ENCODE results near the gene NTM.

NTM gene

DNA sequence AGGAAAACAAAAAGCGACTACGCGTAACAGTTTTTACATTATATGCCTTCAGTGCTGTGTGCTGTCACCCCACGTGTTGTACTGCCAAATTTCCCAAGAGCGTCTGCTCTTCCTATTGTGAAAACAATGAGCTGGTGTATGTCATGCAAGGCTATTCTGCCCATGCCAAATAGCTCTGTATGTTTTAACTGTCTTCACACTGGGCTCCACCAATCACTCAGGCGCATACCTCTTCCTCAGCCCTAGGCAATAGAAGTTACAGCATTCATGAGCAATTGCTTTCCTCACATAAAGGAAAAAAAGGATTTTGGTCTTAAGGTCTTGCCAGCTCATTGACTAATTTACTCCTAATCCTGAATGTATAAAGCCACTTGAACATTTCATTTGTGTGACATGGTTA lies 606.8 kb downstream of the NTM start:
- Histone ChIP-seq H3K36me3 (ENCODE audit: control insufficient read depth in 1 of 2, insufficient read depth in 2 of 2, low read depth in 1 of 2, low read length in 2 of 2) (peaks cover 0 to 5% of the 10 kb centered on the region in 2 experiments), H3K4me2 (ENCODE audit: low read length, poor library complexity, severe bottlenecking) (no peak overlapping the region), H3K4ac (ENCODE audit: low read depth in 1 of 2, low read length in 2 of 2) (no peak overlapping the region), H2BK15ac (ENCODE audit: low read depth, poor library complexity, severe bottlenecking) (no peak overlapping the region), H3K18ac (ENCODE audit: low read depth in 1 of 2, low read length in 2 of 2) (peak overlapping the region in 1 of 2 experiments; percentile 1), H3K23ac (ENCODE audit: low read length in 2 of 2) (no peak overlapping the region), H2BK5ac (ENCODE audit: low read depth, low read length, poor library complexity, severe bottlenecking) (peak overlapping the region; percentile 81), H4K91ac (ENCODE audit: low read length) (no peak overlapping the region), H2BK12ac (ENCODE audit: low read length in 2 of 2) (peak overlapping the region in 1 of 2 experiments; percentile 55), H3K4me3 (ENCODE audit: insufficient read depth in 1 of 2, low read depth in 1 of 2, low read length in 2 of 2) (no peak overlapping the region), H3K14ac (ENCODE audit: low read length in 2 of 2) (no peak overlapping the region), H3K27ac (ENCODE audit: low read length, poor library complexity, severe bottlenecking) (peak overlapping the region; percentile 96), H3K79me1 (replicated peaks; ENCODE audit: low read length, poor library complexity, severe bottlenecking) (peaks cover 6% of the 10 kb centered on the region), H3K4me1 (ENCODE audit: control insufficient read depth, insufficient read depth, low read depth, low read length) (peaks cover 5% of the 10 kb centered on the region), H4K8ac (ENCODE audit: low read length) (no peak overlapping the region), H3K9me3 (ENCODE audit: control insufficient read depth, low read length) (no peaks in the 10 kb centered on the region), H2BK120ac (ENCODE audit: low read depth, low read length) (no peak overlapping the region), H3K9ac (ENCODE audit: low read length) (no peak overlapping the region), H2AK5ac (ENCODE audit: low read length, severe bottlenecking) (peak overlapping the region; percentile 62), H2AFZ (ENCODE audit: low read depth, low read length) (no peak overlapping the region), H3K27me3 (ENCODE audit: control insufficient read depth in 1 of 2, insufficient read depth in 1 of 2, low read length in 2 of 2) (no peaks in the 10 kb centered on the region)
- peak; percentile 54 for DNase-seq
- 79% methylated on average over 6 of the region's 6 CpGs for WGBS

- Histone ChIP-seq H3K27me3 (ENCODE audit: control insufficient read depth in 1 of 2, insufficient read depth in 1 of 2, low read length in 2 of 2) (no peaks in the 10 kb centered on the region), H2AFZ (ENCODE audit: low read depth, low read length) (no peak overlapping the region), H3K27ac (ENCODE audit: low read length, poor library complexity, severe bottlenecking) (peak overlapping the region; percentile 96), H3K4me2 (ENCODE audit: low read length, poor library complexity, severe bottlenecking) (no peak overlapping the region), H3K4ac (ENCODE audit: low read depth in 1 of 2, low read length in 2 of 2) (no peak overlapping the region), H2AK5ac (ENCODE audit: low read length, severe bottlenecking) (no peak overlapping the region), H2BK120ac (ENCODE audit: low read depth, low read length) (no peak overlapping the region), H2BK5ac (ENCODE audit: low read depth, low read length, poor library complexity, severe bottlenecking) (no peak overlapping the region), H3K23ac (ENCODE audit: low read length in 2 of 2) (no peak overlapping the region), H4K91ac (ENCODE audit: low read length) (no peak overlapping the region), H3K4me1 (ENCODE audit: control insufficient read depth, insufficient read depth, low read depth, low read length) (peaks cover 6% of the 10 kb centered on the region), H2BK15ac (ENCODE audit: low read depth, poor library complexity, severe bottlenecking) (no peak overlapping the region), H3K4me3 (ENCODE audit: insufficient read depth in 1 of 2, low read depth in 1 of 2, low read length in 2 of 2) (no peak overlapping the region), H3K36me3 (ENCODE audit: control insufficient read depth in 1 of 2, insufficient read depth in 2 of 2, low read depth in 1 of 2, low read length in 2 of 2) (peaks cover 0 to 5% of the 10 kb centered on the region in 2 experiments), H3K79me1 (replicated peaks; ENCODE audit: low read length, poor library complexity, severe bottlenecking) (peaks cover 6% of the 10 kb centered on the region), H3K18ac (ENCODE audit: low read depth in 1 of 2, low read length in 2 of 2) (no peak overlapping the region), H4K8ac (ENCODE audit: low read length) (no peak overlapping the region), H3K14ac (ENCODE audit: low read length in 2 of 2) (no peak overlapping the region), H2BK12ac (ENCODE audit: low read length in 2 of 2) (no peak overlapping the region), H3K9me3 (ENCODE audit: control insufficient read depth, low read length) (no peaks in the 10 kb centered on the region), H3K9ac (ENCODE audit: low read length) (no peak overlapping the region)
- 6% methylated on average over 1 of the region's 3 CpGs for WGBS
- peak; percentile 57 for DNase-seq
Measured at GRCh38 chr11:131977854-131978253, 607.4 kb downstream of the NTM start.

- Histone ChIP-seq H3K4me2 (ENCODE audit: low read length, poor library complexity, severe bottlenecking) (no peak overlapping the region), H2AK5ac (ENCODE audit: low read length, severe bottlenecking) (peak overlapping the region; percentile 65), H3K18ac (ENCODE audit: low read depth in 1 of 2, low read length in 2 of 2) (no peak overlapping the region), H3K79me1 (replicated peaks; ENCODE audit: low read length, poor library complexity, severe bottlenecking) (peaks cover 3% of the 10 kb centered on the region), H3K9me3 (ENCODE audit: control insufficient read depth, low read length) (no peaks in the 10 kb centered on the region), H3K9ac (ENCODE audit: low read length) (no peak overlapping the region), H2BK120ac (ENCODE audit: low read depth, low read length) (no peak overlapping the region), H3K4me3 (ENCODE audit: insufficient read depth in 1 of 2, low read depth in 1 of 2, low read length in 2 of 2) (no peak overlapping the region), H3K23ac (ENCODE audit: low read length in 2 of 2) (no peak overlapping the region), H3K27ac (ENCODE audit: low read length, poor library complexity, severe bottlenecking) (peak overlapping the region; percentile 96), H2BK5ac (ENCODE audit: low read depth, low read length, poor library complexity, severe bottlenecking) (peak overlapping the region; percentile 90), H3K14ac (ENCODE audit: low read length in 2 of 2) (no peak overlapping the region), H2BK15ac (ENCODE audit: low read depth, poor library complexity, severe bottlenecking) (no peak overlapping the region), H4K91ac (ENCODE audit: low read length) (no peak overlapping the region), H3K4me1 (ENCODE audit: control insufficient read depth, insufficient read depth, low read depth, low read length) (peaks cover 6% of the 10 kb centered on the region), H3K4ac (ENCODE audit: low read depth in 1 of 2, low read length in 2 of 2) (no peak overlapping the region), H2BK12ac (ENCODE audit: low read length in 2 of 2) (no peak overlapping the region), H3K27me3 (ENCODE audit: control insufficient read depth in 1 of 2, insufficient read depth in 1 of 2, low read length in 2 of 2) (no peaks in the 10 kb centered on the region), H3K36me3 (ENCODE audit: control insufficient read depth in 1 of 2, insufficient read depth in 2 of 2, low read depth in 1 of 2, low read length in 2 of 2) (peaks cover 0 to 2% of the 10 kb centered on the region in 2 experiments), H2AFZ (ENCODE audit: low read depth, low read length) (no peak overlapping the region), H4K8ac (ENCODE audit: low read length) (no peak overlapping the region)
- DNase-seq = no peak
- 59% methylated on average over 4 of the region's 5 CpGs for WGBS
Measured at GRCh38 chr11:131978351-131978750, 607.9 kb downstream of the NTM start.

DNA sequence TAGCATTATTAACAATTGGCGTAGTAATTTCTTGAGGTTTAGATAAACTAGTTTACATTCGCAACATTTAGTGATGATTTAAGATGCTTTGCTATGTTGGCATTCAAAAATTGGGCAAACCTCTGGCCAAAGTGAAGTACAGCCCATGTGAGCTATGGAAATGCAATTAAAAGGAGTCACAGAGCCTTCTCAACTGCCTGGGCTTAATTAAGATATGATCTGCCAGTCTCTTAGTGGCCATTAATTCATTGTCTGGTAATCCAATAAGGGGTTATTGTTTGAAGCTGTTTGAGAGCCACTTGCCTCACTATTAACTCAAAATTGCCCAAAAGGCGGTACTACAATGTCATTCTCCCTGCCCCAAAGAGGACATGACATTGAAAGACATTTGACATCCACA lies 608.9 kb downstream of the NTM start:
- Histone ChIP-seq H3K4me2 (ENCODE audit: low read length, poor library complexity, severe bottlenecking) (no peak overlapping the region), H3K36me3 (ENCODE audit: control insufficient read depth in 1 of 2, insufficient read depth in 2 of 2, low read depth in 1 of 2, low read length in 2 of 2) (no peaks in the 10 kb centered on the region), H2BK15ac (ENCODE audit: low read depth, poor library complexity, severe bottlenecking) (no peak overlapping the region), H3K27me3 (ENCODE audit: control insufficient read depth in 1 of 2, insufficient read depth in 1 of 2, low read length in 2 of 2) (no peaks in the 10 kb centered on the region), H3K14ac (ENCODE audit: low read length in 2 of 2) (no peak overlapping the region), H3K4ac (ENCODE audit: low read depth in 1 of 2, low read length in 2 of 2) (no peak overlapping the region), H2AFZ (ENCODE audit: low read depth, low read length) (no peak overlapping the region), H2BK120ac (ENCODE audit: low read depth, low read length) (no peak overlapping the region), H2BK12ac (ENCODE audit: low read length in 2 of 2) (no peak overlapping the region), H3K18ac (ENCODE audit: low read depth in 1 of 2, low read length in 2 of 2) (no peak overlapping the region), H3K9ac (ENCODE audit: low read length) (no peak overlapping the region), H3K79me1 (replicated peaks; ENCODE audit: low read length, poor library complexity, severe bottlenecking) (peaks cover 6% of the 10 kb centered on the region), H2BK5ac (ENCODE audit: low read depth, low read length, poor library complexity, severe bottlenecking) (no peak overlapping the region), H3K4me1 (ENCODE audit: control insufficient read depth, insufficient read depth, low read depth, low read length) (peaks cover 6% of the 10 kb centered on the region), H3K27ac (ENCODE audit: low read length, poor library complexity, severe bottlenecking) (peak overlapping the region; percentile 33), H3K9me3 (ENCODE audit: control insufficient read depth, low read length) (no peaks in the 10 kb centered on the region), H3K4me3 (ENCODE audit: insufficient read depth in 1 of 2, low read depth in 1 of 2, low read length in 2 of 2) (no peak overlapping the region), H4K8ac (ENCODE audit: low read length) (no peak overlapping the region), H2AK5ac (ENCODE audit: low read length, severe bottlenecking) (peak overlapping the region; percentile 40), H4K91ac (ENCODE audit: low read length) (no peak overlapping the region), H3K23ac (ENCODE audit: low read length in 2 of 2) (no peak overlapping the region)
- WGBS = 98% methylated on average over 2 of the region's 3 CpGs
- DNase-seq = no peak

Measured in mesenchymal stem cell (in vitro differentiated cells and primary cell).